Measurements from ENCODE around the gene EGR2. TPM values are rescaled to one million over a fixed set of nuclear protein-coding genes. Genes with fewer than 3 reads are reported as not detected.
A peak's percentile ranks its signal among the peaks of the same experiment; 100 is the strongest.

The EGR2 gene
- total and polyA plus RNA-seq, 10 of the 15 experiments (the other 5 are each of a cell fraction or from before 2014, with no cell fraction given) = 8.3 to 56.5 (median 16.2) TPM

DNA sequence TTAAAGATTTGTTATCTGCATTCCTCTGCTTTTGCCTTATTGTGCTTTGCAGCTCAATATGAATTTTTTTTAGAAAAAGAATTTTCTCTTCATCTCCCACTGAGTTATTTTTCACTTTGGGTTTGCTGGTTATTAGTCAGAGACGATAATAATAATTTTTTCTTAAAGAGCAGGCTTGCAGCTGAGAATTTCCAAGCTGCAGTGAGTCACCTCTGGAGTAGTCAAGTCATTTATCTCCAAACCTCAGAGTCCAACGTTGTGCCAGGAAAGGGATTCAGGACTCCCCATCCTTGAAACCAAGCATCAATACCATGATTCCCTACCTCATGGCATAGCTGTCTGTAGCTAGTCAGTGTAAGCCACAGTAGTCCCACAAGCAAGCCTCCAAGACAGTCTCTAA, 15.2 kb upstream of the EGR2 start (continued):
- TF ChIP-seq FOXM1 (IDR thresholded peaks at IDR 0.05; ENCODE audit: low read depth, low read length) (peak; percentile 94), MAX (IDR thresholded peaks at IDR 0.05; ENCODE audit: low read depth, low read length) (no peak), SRF (IDR thresholded peaks at IDR 0.05; ENCODE audit: low read depth in 2 of 2, low read length in 2 of 2) (peak in 1 of 2 experiments; percentile 63; a peak in 1 of 4 replicates), CREM (IDR thresholded peaks at IDR 0.05; ENCODE audit: low read depth) (peak; percentile 68), GABPA (IDR thresholded peaks at IDR 0.05; ENCODE audit: low read depth) (peak; percentile 64)

- intact Hi-C loops (cut with micrococcal nuclease; ENCODE audit: unreplicated experiment) = no loop called here
- no TSS peak for BruUV-seq (replicated peaks)
- DNase-seq (ENCODE audit: low read depth, low spot score) (no peak), ATAC-seq (peak; percentile 28; the same call in 2 of the 3 replicates), FAIRE-seq (no peak)
- Histone ChIP-seq H3K9ac (ENCODE audit: control insufficient read depth, insufficient read depth, low read length) (no peak overlapping the region), H3K4me3 (no peak overlapping the region), H3K36me3 (ENCODE audit: control insufficient read depth in 2 of 2, insufficient read depth in 2 of 2, low read length in 1 of 2) (no peaks in the 10 kb centered on the region), H3K9me3 (replicated peaks; ENCODE audit: control insufficient read depth, insufficient read depth, low read length) (no peaks in the 10 kb centered on the region), H3K4me2 (ENCODE audit: control insufficient read depth, insufficient read depth) (no peak overlapping the region), H3K27me3 (replicated peaks in 1 of 2; ENCODE audit: control insufficient read depth in 2 of 2, insufficient read depth in 2 of 2, low read length in 1 of 2) (no peaks in the 10 kb centered on the region), H3K27ac (ENCODE audit: control insufficient read depth, insufficient read depth) (no peak overlapping the region), H3K79me2 (ENCODE audit: control insufficient read depth, insufficient read depth, low read length) (no peaks in the 10 kb centered on the region), H4K20me1 (ENCODE audit: control insufficient read depth, insufficient read depth) (no peaks in the 10 kb centered on the region), H2AFZ (ENCODE audit: control insufficient read depth, low read depth, low read length) (no peak overlapping the region), H3K4me1 (ENCODE audit: control insufficient read depth, insufficient read depth, low read length) (peaks cover 7% of the 10 kb centered on the region; the same call in 1 of the 2 replicates)
- SMC1A ChIA-PET (ENCODE audit: uncharacterized antibody, unreplicated experiment) = interaction anchor here (0.7 to 2.2 kb wide), 4 partner anchors 28 to 890 kb away, joined by 3 to 8 read pairs (median 4); no protein-coding TSS in a partner anchor
- CTCF ChIA-PET = interaction anchor here (0.8 to 1.9 kb wide), 5 partner anchors 12 to 287 kb away, joined by 3 to 7 read pairs (median 5); no protein-coding TSS in a partner anchor
- in situ Hi-C loops (cut with MboI) = no loop called here
- POLR2A ChIA-PET = interaction anchor here (0.5 to 0.9 kb wide), 3 partner anchors 12 to 1203 kb away, joined by 3 to 8 read pairs (median 3); partner anchors contain the start of gene EGR2
- 45% methylated on average over 4 of the region's 4 CpGs for WGBS (ENCODE audit: insufficient coverage, insufficient replicate concordance, low lambda C conversion rate, missing lambda C conversion rate)
- no peak for TF ChIP-seq SMAD5 (IDR thresholded peaks at IDR 0.05; ENCODE audit: low read depth)
- TF ChIP-seq SPI1 (IDR thresholded peaks at IDR 0.05; ENCODE audit: borderline replicate concordance, insufficient read depth, low read depth, low read length) = peak; percentile 17; the same call in 1 of the 2 replicates
- TF ChIP-seq SRF (IDR thresholded peaks at IDR 0.05; ENCODE audit: low read depth in 2 of 2, low read length in 2 of 2) = 0 out of 4 replicates have a peak, but pooled peaks of 1 of the 2 experiments have one; percentile 15
- no peak for TF ChIP-seq CREB1 (IDR thresholded peaks at IDR 0.05; ENCODE audit: low read depth)
- TF ChIP-seq YY1 (IDR thresholded peaks at IDR 0.05; ENCODE audit: low read depth, low read length) = no peak
- TF ChIP-seq EGR1 (IDR thresholded peaks at IDR 0.05; ENCODE audit: borderline replicate concordance in 1 of 2, low read depth in 2 of 2, low read length in 2 of 2) = no peak
- RAD21 ChIA-PET (ENCODE audit: unreplicated experiment) = interaction anchor here (0.8 to 2.4 kb wide), 3 partner anchors 12 to 253 kb away, joined by 3 to 7 read pairs (median 4); no protein-coding TSS in a partner anchor
Measured at GRCh38 chr10:62830679-62831078, 14.5 kb upstream of the EGR2 start.

Measured in GM12878 (cell line).